Neural crest cell (in vitro differentiated cells): ENCODE data around the gene C20orf141. TPM values are rescaled to one million over a fixed set of nuclear protein-coding genes. Genes with fewer than 3 reads are reported as not detected.

ENCODE experiments used
- DNase-seq: peaks from one replicate; pipeline ENCODE4 v3.0.0; 2021; ENCODE audit warnings: low read depth, mixed read lengths, low spot score
- H3K27ac Mint-ChIP-seq: one replicate; pipeline ENCODE4 v1.8.0; 2021; ENCODE audit warnings: mild to moderate bottlenecking, mixed read lengths; ENCODE audit not compliant: unreplicated experiment
- H3K27me3 Mint-ChIP-seq: 2 replicates; pipeline ENCODE4 v1.8.0; 2021; ENCODE audit warnings: low read depth, mild to moderate bottlenecking, mixed read lengths
- H3K36me3 Mint-ChIP-seq: 2 replicates; pipeline ENCODE4 v1.8.0; 2021; ENCODE audit warnings: low read depth, mild to moderate bottlenecking, mixed read lengths
- H3K4me1 Mint-ChIP-seq: 2 replicates; pipeline ENCODE4 v1.8.0; 2021; ENCODE audit warnings: mixed read lengths
- H3K4me3 Mint-ChIP-seq: one replicate; pipeline ENCODE4 v1.8.0; 2021; ENCODE audit warnings: mild to moderate bottlenecking, mixed read lengths
- H3K9me3 Mint-ChIP-seq: 2 replicates; pipeline ENCODE4 v1.8.0; 2021; ENCODE audit warnings: mixed read lengths
- total RNA-seq: library from RNA; stranded (reverse); gene quantifications from 2 replicates; pipeline ENCODE4 v1.2.1, GENCODE V29; 2021
- TF ChIP-seq, protein P1 (sequence below): fragments of 200-600 bp; sonication (generic); conservative IDR thresholded peaks from 2 replicates; pipeline ENCODE4 v1.5.0; 2021; ENCODE audit warnings: antibody characterized with exemption, mild to moderate bottlenecking

Gene C20orf141
- total RNA-seq, 1 donor from 2014 or later = not detected

DNA sequence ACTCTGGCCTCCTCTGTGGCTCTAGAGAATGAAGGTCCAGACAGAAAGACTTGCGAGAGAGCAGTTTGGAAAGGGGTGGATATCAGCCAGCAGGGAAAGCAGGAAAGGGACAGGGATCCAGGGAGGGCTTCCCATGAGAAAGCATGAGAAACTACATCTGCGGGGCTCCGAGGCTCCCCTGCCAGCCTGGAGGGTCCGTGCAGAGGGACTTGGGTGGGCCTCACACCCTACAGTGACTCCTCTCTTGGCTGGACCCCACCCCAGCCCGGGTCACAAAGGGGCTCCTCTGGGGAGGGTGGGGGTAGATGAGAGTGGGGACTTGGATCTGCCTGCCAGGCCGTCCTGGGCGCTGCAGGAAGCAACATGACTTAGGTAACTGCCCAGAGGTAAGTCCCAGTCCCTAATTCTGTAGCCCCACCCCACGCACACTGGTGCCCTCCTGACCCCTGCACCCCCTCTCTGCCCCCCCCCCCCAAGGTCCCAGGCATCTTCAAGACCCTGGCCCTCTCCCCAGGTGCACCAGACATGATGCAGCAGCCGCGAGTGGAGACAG is 1.3 kb downstream of the C20orf141 start, which contains the start of gene TMEM239:
Gene TMEM239, plus strand, starts transcription at position 335 of the 553 bp plus-strand sequence. Its CDS starts 191 bp downstream, at position 526.
- DNase-seq = no peak
- Mint-ChIP-seq H3K36me3 (no peaks in the 10 kb centered on the region), H3K4me3 (no peak within 1 kb of the TSS), H3K4me1 (peaks cover 4% of the 10 kb centered on the region), H3K27me3 (peaks cover 16% of the 10 kb centered on the region), H3K27ac (no peak within 1 kb of the TSS), H3K9me3 (peaks cover 1% of the 10 kb centered on the region)
- TF ChIP-seq, protein P1, sequence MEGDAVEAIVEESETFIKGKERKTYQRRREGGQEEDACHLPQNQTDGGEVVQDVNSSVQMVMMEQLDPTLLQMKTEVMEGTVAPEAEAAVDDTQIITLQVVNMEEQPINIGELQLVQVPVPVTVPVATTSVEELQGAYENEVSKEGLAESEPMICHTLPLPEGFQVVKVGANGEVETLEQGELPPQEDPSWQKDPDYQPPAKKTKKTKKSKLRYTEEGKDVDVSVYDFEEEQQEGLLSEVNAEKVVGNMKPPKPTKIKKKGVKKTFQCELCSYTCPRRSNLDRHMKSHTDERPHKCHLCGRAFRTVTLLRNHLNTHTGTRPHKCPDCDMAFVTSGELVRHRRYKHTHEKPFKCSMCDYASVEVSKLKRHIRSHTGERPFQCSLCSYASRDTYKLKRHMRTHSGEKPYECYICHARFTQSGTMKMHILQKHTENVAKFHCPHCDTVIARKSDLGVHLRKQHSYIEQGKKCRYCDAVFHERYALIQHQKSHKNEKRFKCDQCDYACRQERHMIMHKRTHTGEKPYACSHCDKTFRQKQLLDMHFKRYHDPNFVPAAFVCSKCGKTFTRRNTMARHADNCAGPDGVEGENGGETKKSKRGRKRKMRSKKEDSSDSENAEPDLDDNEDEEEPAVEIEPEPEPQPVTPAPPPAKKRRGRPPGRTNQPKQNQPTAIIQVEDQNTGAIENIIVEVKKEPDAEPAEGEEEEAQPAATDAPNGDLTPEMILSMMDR = no peak

DNA sequence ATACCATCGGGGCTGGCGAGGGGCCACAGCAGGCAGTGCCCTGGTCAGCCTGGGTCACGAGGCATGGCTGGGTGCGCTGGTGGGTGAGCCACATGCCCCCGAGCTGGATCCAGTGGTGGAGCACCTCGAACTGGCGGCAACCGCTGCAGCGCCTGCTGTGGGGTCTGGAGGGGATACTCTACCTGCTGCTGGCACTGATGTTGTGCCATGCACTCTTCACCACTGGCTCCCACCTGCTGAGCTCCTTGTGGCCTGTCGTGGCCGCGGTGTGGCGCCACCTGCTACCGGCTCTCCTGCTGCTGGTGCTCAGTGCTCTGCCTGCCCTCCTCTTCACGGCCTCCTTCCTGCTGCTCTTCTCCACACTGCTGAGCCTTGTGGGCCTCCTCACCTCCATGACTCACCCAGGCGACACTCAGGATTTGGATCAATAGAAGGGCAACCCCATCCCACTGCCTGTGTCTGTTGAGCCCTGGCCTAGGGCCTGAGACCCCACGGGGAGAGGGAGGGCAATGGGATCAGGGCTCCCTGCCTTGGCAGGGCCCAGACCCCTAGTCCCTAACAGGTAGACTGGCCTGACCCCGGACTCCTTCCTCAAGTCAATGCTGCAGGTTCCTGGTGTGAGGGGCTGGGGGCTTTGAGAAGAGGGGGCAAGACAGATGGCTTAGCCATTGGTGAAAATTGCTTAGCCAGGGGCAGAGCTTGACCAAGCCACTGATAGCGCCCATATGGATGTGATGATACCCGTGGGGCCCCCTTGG is 2.0 kb downstream of the C20orf141 start:
- TF ChIP-seq, protein P1 = no peak
- DNase-seq = no peak
- Mint-ChIP-seq H3K27ac (no peak overlapping the region), H3K36me3 (no peaks in the 10 kb centered on the region), H3K4me1 (peaks cover 4% of the 10 kb centered on the region), H3K9me3 (no peaks in the 10 kb centered on the region), H3K4me3 (no peak overlapping the region), H3K27me3 (peaks cover 19% of the 10 kb centered on the region)

DNA sequence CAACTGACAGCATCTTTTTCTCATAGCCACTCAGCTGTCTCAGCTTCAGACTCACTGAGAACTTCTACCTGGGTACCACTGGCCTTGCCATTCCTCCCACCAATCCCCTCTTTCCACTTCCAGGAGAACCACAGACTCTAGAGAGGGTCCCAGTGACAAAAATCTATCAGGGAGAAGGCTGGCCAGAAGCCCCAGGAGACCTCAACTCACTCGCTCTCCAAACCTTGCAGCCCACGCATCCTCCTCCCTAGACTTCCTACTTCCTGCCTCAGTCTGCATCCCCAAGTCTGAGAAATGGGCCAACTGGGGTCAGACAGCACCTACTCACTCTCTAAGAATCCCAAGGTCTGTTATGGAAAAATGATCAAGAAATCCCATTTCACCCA is 2.5 kb downstream of the C20orf141 start:
- Mint-ChIP-seq H3K4me1 (peaks cover 4% of the 10 kb centered on the region), H3K27me3 (peaks cover 24% of the 10 kb centered on the region)
- DNase-seq = no peak

DNA sequence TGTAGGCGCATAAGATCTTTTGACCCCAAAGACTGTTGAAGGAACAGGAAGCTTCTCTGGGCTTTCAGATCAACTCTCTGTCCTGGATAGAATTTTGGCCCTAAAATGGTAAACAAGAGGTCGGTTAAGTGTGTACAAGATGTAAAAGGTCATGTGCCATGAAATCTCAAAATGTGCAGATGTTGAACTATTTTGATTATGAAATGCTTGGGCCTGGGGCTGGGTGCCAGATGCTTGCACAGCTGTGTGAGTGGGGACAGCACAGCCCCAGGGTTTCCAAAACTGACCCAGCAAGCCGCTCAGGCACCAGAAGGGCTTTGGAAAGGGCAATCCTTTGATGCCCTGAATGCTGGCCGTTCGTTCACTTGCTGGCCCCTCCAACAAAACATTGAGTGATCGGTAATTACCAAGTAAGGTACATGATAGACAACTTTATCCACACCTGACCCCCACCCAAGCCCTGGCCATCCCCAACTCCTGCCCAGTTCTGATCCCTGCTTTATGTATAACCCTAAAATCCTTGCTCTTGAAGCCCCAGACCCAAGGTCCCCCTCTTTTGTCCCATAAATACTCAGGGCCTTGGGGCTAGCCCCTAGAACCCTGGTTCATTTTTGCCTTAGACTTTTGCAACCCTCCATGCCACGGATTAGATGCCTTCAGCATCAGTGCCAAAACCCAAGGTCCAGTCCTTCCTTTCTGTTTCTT is 3.3 kb downstream of the C20orf141 start:
- Mint-ChIP-seq H3K4me3 (no peak overlapping the region), H3K36me3 (no peaks in the 10 kb centered on the region), H3K27ac (no peak overlapping the region), H3K9me3 (no peaks in the 10 kb centered on the region), H3K4me1 (peaks cover 4% of the 10 kb centered on the region), H3K27me3 (peaks cover 24% of the 10 kb centered on the region)
- TF ChIP-seq, protein P1 = no peak
- DNase-seq = no peak

More for the DNA sequence above, 2.5 kb downstream of the C20orf141 start:
- Mint-ChIP-seq H3K9me3 (no peaks in the 10 kb centered on the region), H3K36me3 (no peaks in the 10 kb centered on the region), H3K4me3 (no peak overlapping the region), H3K27ac (no peak overlapping the region)
- TF ChIP-seq, protein P1 = no peak

DNA sequence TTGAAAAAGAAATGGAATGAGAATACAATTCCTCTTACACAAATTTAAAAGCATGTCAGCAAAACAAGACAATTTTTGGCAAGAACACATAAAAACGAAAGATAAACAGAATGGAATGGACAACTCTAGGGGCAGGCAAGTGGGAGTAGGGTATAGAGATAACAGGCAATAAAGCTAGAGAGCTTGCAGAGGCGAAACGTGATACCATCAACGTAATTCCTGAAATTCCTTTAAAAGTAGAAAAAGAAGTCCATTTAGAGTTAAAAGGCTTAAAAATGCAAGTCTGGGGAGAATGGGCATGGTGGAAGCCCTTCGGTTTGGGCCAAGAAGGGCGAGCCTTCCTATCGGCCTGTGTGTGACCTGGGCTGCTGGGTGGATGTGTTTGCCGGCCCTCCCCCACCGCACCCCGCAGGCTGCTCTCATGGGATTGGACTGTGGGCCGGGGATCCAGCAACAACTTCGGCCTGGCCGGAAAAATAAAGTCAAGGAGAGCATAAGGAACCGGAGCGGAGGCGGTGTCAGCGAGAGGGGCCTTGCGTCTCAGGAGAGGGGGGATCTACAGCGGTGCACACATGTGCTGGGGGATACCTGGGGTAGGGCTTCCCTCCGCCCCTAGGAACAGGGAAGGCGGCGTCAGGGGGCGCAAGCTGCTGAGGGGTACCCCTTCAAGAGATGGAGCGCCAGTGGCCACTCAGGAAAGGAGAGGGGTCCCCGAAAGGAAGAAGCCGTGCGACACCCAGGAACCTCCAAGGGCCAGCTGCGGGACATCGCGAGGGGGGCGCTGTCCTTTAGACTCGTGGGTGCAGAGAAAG is 5.5 kb downstream of the C20orf141 start:
- H3K27me3 Mint-ChIP-seq = peaks cover 24% of the 10 kb centered on the region

More for the DNA sequence above, 5.5 kb downstream of the C20orf141 start:
- Mint-ChIP-seq H3K4me1 (peaks cover 4% of the 10 kb centered on the region), H3K36me3 (no peaks in the 10 kb centered on the region), H3K4me3 (no peak overlapping the region), H3K27ac (no peak overlapping the region), H3K9me3 (no peaks in the 10 kb centered on the region)
- TF ChIP-seq, protein P1 = no peak
- DNase-seq = no peak
